Measurements from ENCODE around the gene RPAP3. TPM values are rescaled to one million over a fixed set of nuclear protein-coding genes. Genes with fewer than 3 reads are reported as not detected.

RPAP3 gene
- total and polyA plus RNA-seq, 9 of the 15 experiments (the other 6 are each of a cell fraction or from before 2014, with no cell fraction given), result 40.0 to 92.1 (median 54.1) TPM

DNA sequence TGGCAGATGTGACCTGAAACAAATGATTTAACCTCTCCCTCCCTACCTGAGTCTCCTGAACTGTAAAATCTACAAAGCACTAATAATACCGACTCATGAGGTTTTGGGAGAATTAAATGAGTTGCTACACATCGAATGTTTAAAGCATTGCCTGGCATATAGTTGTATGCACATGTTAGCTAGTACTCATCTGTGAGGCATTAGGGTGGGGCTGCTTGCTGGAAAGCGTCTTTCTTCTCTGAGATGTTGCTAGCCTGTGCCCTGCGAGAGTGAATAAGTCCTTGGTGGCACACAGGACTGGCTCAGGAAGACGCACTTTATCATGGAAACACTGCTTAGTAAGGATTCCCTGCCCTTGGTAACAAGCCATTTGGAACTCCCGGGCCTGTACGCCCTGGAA lies 46.7 kb upstream of the RPAP3 start:
- no peaks in the 10 kb centered on the region for H4K20me1 ChIP-seq (replicated peaks; ENCODE audit: control insufficient read depth, insufficient read depth, low read length)
- H3K27me3 ChIP-seq (ENCODE audit: control insufficient read depth in 2 of 2, insufficient read depth in 2 of 2, low read length in 2 of 2), result peaks cover 22 to 27% of the 10 kb centered on the region in 2 experiments; a peak in 4 of 5 replicates
- H3K9me3 ChIP-seq (replicated peaks; ENCODE audit: control insufficient read depth, insufficient read depth, low read depth, low read length), result no peaks in the 10 kb centered on the region
- no peaks in the 10 kb centered on the region for H3K36me3 ChIP-seq (ENCODE audit: control insufficient read depth, insufficient read depth, low read length)
- ChIA-PET POLR2A (interaction anchor here (0.8 kb wide), 1 partner anchor 21 kb away, joined by 4 read pairs; no protein-coding TSS in a partner anchor), CTCF (ENCODE audit: low intra/inter-chr PET ratio) (no interaction called here)
- DNase-seq (ENCODE audit: extremely low read depth in 1 of 4, low spot score in 3 of 4) (no peak), FAIRE-seq (no peak), ATAC-seq (no peak)
- intact Hi-C loops (cut with micrococcal nuclease), result no loop called here
- H3K9ac ChIP-seq (ENCODE audit: insufficient read depth in 1 of 2, low read depth in 2 of 2, low read length in 2 of 2), result no peak overlapping the region
- no peak overlapping the region for H2AFZ ChIP-seq (ENCODE audit: low read depth, low read length)
- H3K79me2 ChIP-seq (ENCODE audit: control insufficient read depth, insufficient read depth, low read length), result no peaks in the 10 kb centered on the region
- TF ChIP-seq ZBTB12 (CRISPR knock-in tag; IDR thresholded peaks at IDR 0.05) (no peak), ZBTB33 (CRISPR knock-in tag; IDR thresholded peaks at IDR 0.05) (no peak), ZNF79 (CRISPR knock-in tag; IDR thresholded peaks at IDR 0.05; ENCODE audit: low read depth) (no peak), CBX1 (IDR thresholded peaks at IDR 0.05; ENCODE audit: low read depth) (no peak), CREBBP (IDR thresholded peaks at IDR 0.05; ENCODE audit: low read depth, low read length) (no peak), TGIF2 (CRISPR knock-in tag; IDR thresholded peaks at IDR 0.05) (no peak)
- TF ChIP-seq, protein P1, sequence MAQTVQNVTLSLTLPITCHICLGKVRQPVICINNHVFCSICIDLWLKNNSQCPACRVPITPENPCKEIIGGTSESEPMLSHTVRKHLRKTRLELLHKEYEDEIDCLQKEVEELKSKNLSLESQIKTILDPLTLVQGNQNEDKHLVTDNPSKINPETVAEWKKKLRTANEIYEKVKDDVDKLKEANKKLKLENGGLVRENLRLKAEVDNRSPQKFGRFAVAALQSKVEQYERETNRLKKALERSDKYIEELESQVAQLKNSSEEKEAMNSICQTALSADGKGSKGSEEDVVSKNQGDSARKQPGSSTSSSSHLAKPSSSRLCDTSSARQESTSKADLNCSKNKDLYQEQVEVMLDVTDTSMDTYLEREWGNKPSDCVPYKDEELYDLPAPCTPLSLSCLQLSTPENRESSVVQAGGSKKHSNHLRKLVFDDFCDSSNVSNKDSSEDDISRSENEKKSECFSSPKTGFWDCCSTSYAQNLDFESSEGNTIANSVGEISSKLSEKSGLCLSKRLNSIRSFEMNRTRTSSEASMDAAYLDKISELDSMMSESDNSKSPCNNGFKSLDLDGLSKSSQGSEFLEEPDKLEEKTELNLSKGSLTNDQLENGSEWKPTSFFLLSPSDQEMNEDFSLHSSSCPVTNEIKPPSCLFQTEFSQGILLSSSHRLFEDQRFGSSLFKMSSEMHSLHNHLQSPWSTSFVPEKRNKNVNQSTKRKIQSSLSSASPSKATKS (CRISPR knock-in tag; IDR thresholded peaks at IDR 0.05), result no peak
- in situ Hi-C loops (cut with MboI), result no loop called here
- H3K9me1 ChIP-seq (ENCODE audit: control insufficient read depth, insufficient read depth, low read length), result no peaks in the 10 kb centered on the region
- no peak overlapping the region for H3K27ac ChIP-seq (ENCODE audit: extremely low read depth, low read depth, low read length)
- H3K4me3 ChIP-seq, result no peak overlapping the region
- no TSS peak for BruUV-seq (replicated peaks)
- no peak overlapping the region for H3K4me2 ChIP-seq (ENCODE audit: insufficient read depth, low read length)
- peaks cover 6 to 20% of the 10 kb centered on the region in 2 experiments; a peak in 2 of 5 replicates for H3K4me1 ChIP-seq (replicated peaks in 1 of 2; ENCODE audit: control insufficient read depth in 2 of 2, insufficient read depth in 2 of 2, low read length in 2 of 2)
- 40% methylated on average over 7 of the region's 7 CpGs for WGBS (ENCODE audit: insufficient coverage, low coverage, missing lambda C conversion rate)

Data from K562 (cell line).